Endometrial microvascular endothelial cells (primary cell): Measurements from ENCODE around the gene RHOD. TPM values are rescaled to one million over a fixed set of nuclear protein-coding genes. Genes with fewer than 3 reads are reported as not detected.

ENCODE experiments used
- in situ Hi-C: cut with HindIII; loops from 2 replicates; pipeline ENCODE4 v1.10.0; 2017; ENCODE audit warnings: low sequenced_read_pairs, low pct_unique_long_range_greater_than_20kb; ENCODE audit errors: inconsistent ontology term
- total RNA-seq: library from RNA; depleted of rRNA; stranded (reverse); fragments of >200 nt; gene quantifications from one replicate; pipeline ENCODE4 v1.2.3, GENCODE V29; 2015; ENCODE audit errors: inconsistent ontology term

The RHOD gene
- total RNA-seq, 1 donor from 2014 or later: 11.1 TPM

GRCh38 chr11:67030976-67031375, 25.7 kb upstream of the RHOD start:
- in situ Hi-C loops: no loop called here

- in situ Hi-C loops: no loop called here
Measured at GRCh38 chr11:67031791-67032561, 24.7 kb upstream of the RHOD start.

GRCh38 chr11:67032830-67033551, 23.7 kb upstream of the RHOD start:
- in situ Hi-C loops: no loop called here

DNA sequence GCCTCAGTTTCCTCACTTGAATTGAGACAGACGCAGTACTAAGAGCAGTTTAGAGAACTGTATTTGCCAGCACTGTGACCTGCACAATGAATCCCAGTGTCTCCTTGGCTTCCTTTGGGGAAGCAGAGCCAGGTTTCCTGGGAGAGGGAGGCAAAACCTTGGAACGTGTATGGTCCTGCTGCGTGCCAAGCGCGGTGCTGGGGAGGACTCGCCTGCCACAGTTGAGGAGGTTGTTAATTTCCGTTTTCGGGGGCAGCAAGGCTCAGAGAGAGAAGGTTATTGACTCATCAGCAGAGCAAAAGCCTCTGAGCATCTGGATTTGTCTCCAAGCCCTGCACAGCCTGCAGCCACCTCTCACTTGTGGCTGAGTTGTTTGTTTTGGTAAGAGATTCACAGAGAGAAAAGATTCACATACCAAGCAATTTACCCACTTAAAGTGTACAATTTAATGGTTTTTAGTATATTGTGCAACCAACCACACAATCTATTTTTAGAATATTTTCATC, 22.9 kb upstream of the RHOD start:
- in situ Hi-C loops: no loop called here

DNA sequence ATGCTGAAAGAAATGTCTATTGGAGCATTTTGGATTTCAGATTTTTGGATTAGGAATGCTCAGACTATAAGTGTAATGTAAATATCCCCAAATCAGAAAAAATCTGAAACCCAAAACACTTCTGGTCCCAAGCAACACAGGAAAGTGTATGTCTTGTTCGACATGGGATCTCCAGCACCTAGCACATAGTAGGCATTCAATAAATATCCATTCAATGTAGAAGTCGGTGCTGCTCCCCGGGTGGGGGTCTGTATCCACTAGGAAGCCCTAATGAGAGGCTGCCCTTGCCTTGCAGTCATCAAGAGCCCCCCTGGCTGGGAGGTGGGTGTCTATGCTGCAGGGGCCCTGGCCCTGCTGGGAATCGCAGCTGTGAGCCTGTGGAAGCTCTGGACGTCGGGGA, 22.3 kb upstream of the RHOD start:
- in situ Hi-C loops: no loop called here

GRCh38 chr11:67040147-67040546, 16.5 kb upstream of the RHOD start:
- in situ Hi-C loops: no loop called here

- in situ Hi-C loops: no loop called here
Measured at GRCh38 chr11:67041602-67042001, 15.0 kb upstream of the RHOD start.

DNA sequence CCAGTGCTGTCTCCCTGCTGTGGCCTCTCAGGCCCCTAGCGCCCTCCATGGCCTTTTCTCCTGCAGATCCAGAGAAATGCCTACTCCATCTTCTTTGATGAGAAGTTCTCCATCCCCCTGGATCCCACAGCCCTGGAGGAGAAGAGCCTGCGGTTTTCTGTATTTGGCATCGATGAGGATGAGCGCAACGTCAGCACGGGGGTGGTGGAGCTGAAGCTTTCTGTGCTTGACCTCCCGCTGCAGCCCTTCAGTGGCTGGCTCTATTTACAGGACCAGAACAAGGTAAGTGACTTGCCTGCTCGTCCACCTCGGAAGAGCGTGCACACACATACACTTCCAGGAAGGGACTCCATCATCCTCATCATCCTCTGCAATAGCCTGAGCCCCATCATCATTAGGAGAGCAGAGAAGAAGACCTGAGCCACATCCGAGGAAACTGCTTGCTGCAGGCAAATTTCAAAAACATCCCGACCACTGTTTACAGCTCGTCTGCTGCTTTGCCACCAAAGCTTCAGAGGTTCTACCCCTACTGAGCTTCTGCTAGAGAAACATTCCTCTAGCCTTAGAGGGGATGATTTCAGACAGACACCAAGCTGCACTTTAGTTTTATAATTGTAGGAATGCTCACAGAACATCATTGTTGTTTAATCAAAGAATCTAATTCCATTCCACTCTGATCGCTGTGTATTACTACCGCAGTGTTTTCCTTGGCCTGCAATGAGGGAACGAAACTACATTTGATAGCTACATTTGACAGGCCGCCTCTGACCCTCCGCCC, 12.9 kb upstream of the RHOD start:
- in situ Hi-C loops: no loop called here

DNA sequence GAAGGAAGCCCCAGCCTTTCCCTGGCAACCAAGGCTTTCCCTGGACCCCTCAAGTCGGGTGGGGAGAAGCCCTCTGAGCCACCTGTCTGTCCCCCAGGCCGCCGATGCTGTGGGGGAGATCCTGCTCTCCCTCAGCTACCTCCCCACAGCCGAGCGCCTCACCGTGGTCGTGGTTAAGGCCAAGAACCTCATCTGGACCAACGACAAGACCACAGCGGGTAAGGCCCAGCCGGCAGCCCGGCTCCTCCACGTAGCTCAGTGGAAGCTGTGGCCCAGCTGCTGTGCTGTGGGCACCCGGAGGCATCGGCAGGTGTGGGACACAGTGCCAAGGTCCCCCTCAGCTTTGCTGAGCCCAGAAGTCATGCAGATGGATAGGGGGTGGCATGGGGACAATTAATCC, 12.2 kb upstream of the RHOD start:
- in situ Hi-C loops: no loop called here

DNA sequence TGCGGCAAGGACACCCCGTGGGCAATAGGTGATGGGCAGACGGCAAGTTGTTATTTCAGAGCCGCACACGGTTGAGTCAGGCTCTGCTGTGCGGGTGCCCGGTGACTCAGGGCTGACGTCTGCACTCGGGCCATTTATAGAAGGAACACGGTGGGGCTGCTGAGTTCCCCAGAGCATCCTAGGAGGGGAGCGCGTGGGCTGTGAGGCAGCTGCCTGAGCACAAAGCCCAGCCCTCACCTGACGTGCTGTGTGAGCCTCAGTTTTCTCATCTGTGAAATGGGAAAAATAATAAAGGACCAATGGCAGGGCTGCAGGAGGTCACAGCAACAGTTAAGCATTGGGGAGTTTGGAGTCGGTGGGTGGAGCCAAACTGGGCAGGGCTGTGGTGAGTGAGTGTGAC, 11.3 kb upstream of the RHOD start:
- in situ Hi-C loops: no loop called here

DNA sequence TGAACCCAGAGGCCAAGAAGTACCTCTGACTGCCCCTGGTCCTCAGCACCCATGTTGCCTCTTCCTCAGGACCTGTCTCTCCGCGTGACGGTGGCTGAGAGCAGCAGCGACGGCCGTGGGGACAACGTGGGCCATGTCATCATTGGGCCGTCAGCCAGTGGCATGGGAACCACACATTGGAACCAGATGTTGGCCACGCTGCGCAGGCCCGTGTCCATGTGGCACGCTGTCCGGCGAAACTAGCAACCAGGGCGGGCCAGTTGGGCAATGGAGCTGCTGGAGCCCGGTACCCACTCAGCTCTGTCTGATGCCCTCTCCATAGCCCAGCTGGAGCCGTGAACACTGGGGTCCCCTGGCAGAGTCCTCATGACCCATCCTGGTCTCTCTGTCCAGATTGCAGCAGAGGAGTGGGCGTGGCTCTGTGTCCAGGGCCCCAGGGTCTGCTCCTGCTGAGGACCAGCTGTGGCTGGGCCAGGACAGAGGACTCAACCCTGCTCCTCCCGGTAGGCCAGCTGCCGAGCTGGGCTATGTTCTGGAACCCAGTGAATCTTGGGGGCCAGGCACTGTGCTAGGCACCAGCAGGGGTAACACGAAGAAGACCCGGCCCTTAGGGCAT, 8.0 kb upstream of the RHOD start:
- in situ Hi-C loops: no loop called here

DNA sequence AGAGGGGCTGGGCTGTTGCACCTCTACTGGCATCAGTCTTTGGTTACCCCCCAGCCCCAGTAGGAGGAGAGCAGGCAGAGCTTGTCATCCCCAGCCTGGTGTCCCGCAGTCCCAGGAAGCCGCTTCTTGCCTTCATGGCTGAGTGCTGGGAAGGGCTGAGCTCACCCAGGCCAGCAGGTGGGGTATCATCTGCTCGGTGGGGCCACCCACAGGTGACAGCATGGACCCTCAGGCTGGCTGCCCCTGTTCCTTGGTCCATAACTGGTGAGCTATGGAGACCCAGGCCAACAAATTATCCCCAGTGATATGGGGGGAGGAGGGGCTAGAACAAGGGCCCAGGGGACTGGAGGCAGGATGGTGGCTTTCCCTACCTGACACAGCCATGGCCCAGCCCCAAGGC, 6.5 kb upstream of the RHOD start:
- in situ Hi-C loops: no loop called here

DNA sequence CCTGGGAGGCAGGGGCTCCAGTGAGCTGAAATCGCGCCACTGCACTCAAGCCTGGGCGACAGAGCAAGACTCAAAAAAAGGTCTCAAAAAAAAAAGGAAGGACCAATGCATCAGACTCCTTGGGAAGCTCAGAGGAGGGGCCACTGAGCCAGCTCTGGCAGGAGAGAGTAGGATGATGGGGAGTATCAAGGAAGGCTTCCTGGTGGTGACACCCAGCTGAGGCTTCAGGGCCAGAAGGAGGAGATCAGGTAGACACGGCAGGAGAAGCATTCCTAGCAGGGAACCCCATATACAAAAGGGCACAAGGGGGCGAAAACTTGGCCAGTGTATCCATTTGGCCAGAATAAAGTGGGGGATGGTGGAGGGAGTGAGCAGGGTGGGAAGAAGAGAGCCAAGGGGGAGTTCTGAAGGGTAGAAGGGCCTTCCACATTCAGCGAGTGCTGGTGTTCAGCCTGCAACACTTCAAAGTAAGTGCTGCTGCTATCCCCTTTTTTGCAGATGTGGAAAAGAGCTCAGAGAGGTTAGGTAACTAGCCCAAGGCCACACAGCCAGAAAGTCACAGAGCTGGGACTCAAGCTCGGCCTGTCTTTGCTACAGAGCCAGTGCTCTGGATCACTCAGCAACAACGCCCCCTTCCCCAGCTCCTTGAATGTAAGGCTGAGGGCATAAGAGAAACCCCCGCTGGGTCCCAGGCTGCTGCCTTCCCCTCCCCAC, 5.3 kb upstream of the RHOD start:
- in situ Hi-C loops: no loop called here

GRCh38 chr11:67051945-67052488, 4.6 kb upstream of the RHOD start:
- in situ Hi-C loops: no loop called here

- in situ Hi-C loops: no loop called here
Measured at GRCh38 chr11:67052891-67053290, 3.8 kb upstream of the RHOD start.

GRCh38 chr11:67053896-67054329, 2.7 kb upstream of the RHOD start:
- in situ Hi-C loops: no loop called here

GRCh38 chr11:67054346-67054835, 2.3 kb upstream of the RHOD start:
- in situ Hi-C loops: no loop called here

GRCh38 chr11:67054836-67055523, 1.7 kb upstream of the RHOD start:
- in situ Hi-C loops: no loop called here
